Right lobe of liver (tissue), 4 donors: ENCODE results near the gene ZNF521.

Experiments used
- POLR2A ChIP-seq: fragments of 450-650 bp; IDR thresholded peaks from one replicate; pipeline ENCODE4 v1.6.1; 2017; ENCODE audit warnings: antibody characterized with exemption, mild to moderate bottlenecking
- TF ChIP-seq, protein P1 (sequence below), 4 donors: fragments of 200-600 bp in 3 of 4; fragments of 450-650 bp in 1 of 4; IDR thresholded peaks; one replicate each; pipeline versions ENCODE4 v1.5.1 to v1.8.0; 2016 to 2022; ENCODE audit warnings: antibody characterized with exemption in 4 of 4, mild to moderate bottlenecking in 2 of 4
- donor health status: DM: no; HTN: no; CAD: no.
- donor health status: DM: no; HTN: no; CAD: no.
- donor health status: DM: no; HTN: yes; CAD: no.

DNA sequence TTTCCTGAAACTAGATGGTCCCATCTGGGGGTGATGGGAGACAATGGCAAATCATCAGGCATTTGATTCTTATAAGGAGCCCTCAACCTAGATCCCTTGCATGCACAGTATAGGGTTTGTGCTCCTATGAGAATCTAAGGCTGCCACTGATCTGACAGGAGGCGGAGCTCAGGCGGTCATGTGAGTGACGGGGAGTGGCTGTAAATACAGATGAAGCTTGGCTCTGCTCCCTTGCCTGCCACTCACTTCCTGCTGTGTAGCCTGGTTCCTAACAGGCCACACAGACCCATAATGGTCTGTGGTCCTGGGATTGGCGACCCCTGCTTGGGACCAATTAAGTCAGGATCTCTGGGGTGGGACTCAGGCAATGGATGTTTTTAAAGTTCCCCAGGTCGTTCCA lies 293.4 kb downstream of the ZNF521 start:
- TF ChIP-seq, protein P1, sequence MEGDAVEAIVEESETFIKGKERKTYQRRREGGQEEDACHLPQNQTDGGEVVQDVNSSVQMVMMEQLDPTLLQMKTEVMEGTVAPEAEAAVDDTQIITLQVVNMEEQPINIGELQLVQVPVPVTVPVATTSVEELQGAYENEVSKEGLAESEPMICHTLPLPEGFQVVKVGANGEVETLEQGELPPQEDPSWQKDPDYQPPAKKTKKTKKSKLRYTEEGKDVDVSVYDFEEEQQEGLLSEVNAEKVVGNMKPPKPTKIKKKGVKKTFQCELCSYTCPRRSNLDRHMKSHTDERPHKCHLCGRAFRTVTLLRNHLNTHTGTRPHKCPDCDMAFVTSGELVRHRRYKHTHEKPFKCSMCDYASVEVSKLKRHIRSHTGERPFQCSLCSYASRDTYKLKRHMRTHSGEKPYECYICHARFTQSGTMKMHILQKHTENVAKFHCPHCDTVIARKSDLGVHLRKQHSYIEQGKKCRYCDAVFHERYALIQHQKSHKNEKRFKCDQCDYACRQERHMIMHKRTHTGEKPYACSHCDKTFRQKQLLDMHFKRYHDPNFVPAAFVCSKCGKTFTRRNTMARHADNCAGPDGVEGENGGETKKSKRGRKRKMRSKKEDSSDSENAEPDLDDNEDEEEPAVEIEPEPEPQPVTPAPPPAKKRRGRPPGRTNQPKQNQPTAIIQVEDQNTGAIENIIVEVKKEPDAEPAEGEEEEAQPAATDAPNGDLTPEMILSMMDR (IDR thresholded peaks at IDR 0.05), result no peak
- no peak for TF ChIP-seq POLR2A
